Suprapubic skin (tissue), 4 donors: ENCODE results near the gene ZDHHC16.

ENCODE experiments used
- CTCF ChIP-seq, 2 donors: fragments of 200-600 bp in 1 of 2; fragments of 450-650 bp in 1 of 2; sonication (generic) in 1 of 2; IDR thresholded peaks; one replicate each; pipeline ENCODE4 v1.5.1; 2016 to 2019; ENCODE audit warnings: antibody characterized with exemption in 2 of 2, mild to moderate bottlenecking in 1 of 2, moderate library complexity in 1 of 2
- POLR2A ChIP-seq, 2 donors: fragments of 450-650 bp; IDR thresholded peaks; one replicate each; pipeline ENCODE4 v1.6.1; 2017; ENCODE audit warnings: antibody characterized with exemption in 2 of 2, mild to moderate bottlenecking in 2 of 2, moderate library complexity in 2 of 2
- POLR2AphosphoS5 ChIP-seq, 3 donors: sonication (generic); formaldehyde crosslinking; IDR thresholded peaks; one replicate each; pipeline ENCODE4 v1.6.1; 2017; ENCODE audit warnings: antibody characterized with exemption in 3 of 3

- TF ChIP-seq CTCF (IDR thresholded peaks at IDR 0.05) (no peak), POLR2A (IDR thresholded peaks at IDR 0.05) (no peak), POLR2AphosphoS5 (IDR thresholded peaks at IDR 0.05) (no peak)
Measured at GRCh38 chr10:97450828-97451227, 4.9 kb downstream of the ZDHHC16 start.
